HepG2 (cell line): ENCODE data around the gene SNRPB2. TPM values are rescaled to one million over a fixed set of nuclear protein-coding genes. Genes with fewer than 3 reads are reported as not detected.

Experiments used
- ATF2 ChIP-seq: sonication (generic); formaldehyde crosslinking; IDR thresholded peaks from 2 replicates; pipeline ENCODE4 v1.4.0; 2020; ENCODE audit warnings: missing genetic modification reagents
- KDM5A ChIP-seq: fragments of 200-600 bp; sonication (generic); IDR thresholded peaks from 2 replicates; pipeline ENCODE4 v1.7.0; 2018; ENCODE audit warnings: antibody characterized with exemption, mild to moderate bottlenecking, low read length, borderline replicate concordance
- KLF6 ChIP-seq: IDR thresholded peaks from 2 replicates; pipeline ENCODE4 v1.8.0; 2016; ENCODE audit warnings: missing biosample characterization, missing genetic modification reagents
- LRRFIP1 ChIP-seq: sonication (generic); formaldehyde crosslinking; conservative IDR thresholded peaks from 2 replicates; pipeline ENCODE4 v1.4.0; 2020; ENCODE audit warnings: missing genetic modification reagents
- MED8 ChIP-seq: sonication (generic); formaldehyde crosslinking; IDR thresholded peaks from 2 replicates; pipeline ENCODE4 v1.8.1; 2023; ENCODE audit warnings: mild to moderate bottlenecking, missing genetic modification reagents; ENCODE audit not compliant: insufficient replicate concordance
- ONECUT2 ChIP-seq: sonication (generic); formaldehyde crosslinking; IDR thresholded peaks from 2 replicates; pipeline ENCODE4 v1.4.0; 2020; ENCODE audit warnings: missing genetic modification reagents
- RAD21 ChIP-seq: fragments of 450-650 bp; formaldehyde crosslinking; IDR thresholded peaks from 2 replicates; pipeline ENCODE4 v1.5.0; 2020; ENCODE audit warnings: mild to moderate bottlenecking
- RCOR2 ChIP-seq: IDR thresholded peaks from 2 replicates; pipeline ENCODE4 v1.6.1; 2016; ENCODE audit warnings: missing biosample characterization, missing genetic modification reagents
- RXRB ChIP-seq: IDR thresholded peaks from 2 replicates; pipeline ENCODE4 v1.6.1; 2016; ENCODE audit warnings: borderline replicate concordance, missing genetic modification reagents, missing compliant biosample characterization
- SMC3 ChIP-seq: IDR thresholded peaks from 2 replicates; pipeline ENCODE4 v1.6.1; 2011; ENCODE audit warnings: low read length, improper control_type of control experiment
- TIGD3 ChIP-seq: sonication (generic); formaldehyde crosslinking; IDR thresholded peaks from 2 replicates; pipeline ENCODE4 v1.5.1; 2020; ENCODE audit warnings: mild to moderate bottlenecking, missing genetic modification reagents, borderline replicate concordance
- ZNF646 ChIP-seq: sonication (generic); formaldehyde crosslinking; IDR thresholded peaks from 2 replicates; pipeline ENCODE4 v1.9.0; 2021; ENCODE audit warnings: mild to moderate bottlenecking, missing genetic modification reagents
- ZNF660 ChIP-seq: sonication (generic); formaldehyde crosslinking; IDR thresholded peaks from 2 replicates; pipeline ENCODE4 v1.5.1; 2020; ENCODE audit warnings: mild to moderate bottlenecking, low read depth, missing genetic modification reagents, borderline replicate concordance
- ZNF737 ChIP-seq: sonication (generic); formaldehyde crosslinking; IDR thresholded peaks from 2 replicates; pipeline ENCODE4 v1.5.0; 2020; ENCODE audit warnings: missing genetic modification reagents, mild to moderate bottlenecking, borderline replicate concordance
- ZNF879 ChIP-seq: sonication (generic); formaldehyde crosslinking; IDR thresholded peaks from 2 replicates; pipeline ENCODE4 v1.8.1; 2023; ENCODE audit warnings: missing genetic modification reagents
- polyA plus RNA-seq, 8 experiments: library from polyadenylated mRNA; depleted of rRNA in 3 of 8; stranded (reverse) in 7 of 8; unstranded in 1 of 8; fragments of >200 nt; fragmentation: Illumina TruSeq in 4 of 8; extraction: Trizol in 4 of 8; gene quantifications; 2 replicates each; pipeline versions ENCODE4 v1.2.1 to v1.2.3, GENCODE V29; 2011 to 2016; ENCODE audit warnings: low read depth in 4 of 8, missing spikeins in 1 of 8, mixed read lengths in 1 of 8; ENCODE audit not compliant: insufficient read depth in 1 of 8
- total RNA-seq, 5 experiments: library from RNA; depleted of rRNA; stranded (reverse); fragments of >200 nt; fragmentation: Illumina TruSeq; extraction: Trizol; gene quantifications; 2 replicates each; pipeline ENCODE4 v1.2.3, GENCODE V29; 2016; ENCODE audit warnings: low read depth in 1 of 5

The SNRPB2 gene
- total and polyA plus RNA-seq, 2 of the 13 experiments (the other 11 are each of a cell fraction or from before 2014, with no cell fraction given), result 107 to 204 TPM

GRCh38 chr20:16729565-16730460 is at the start of gene SNRPB2 (continued):
- TF ChIP-seq ZNF646 (CRISPR knock-in tag) (no peak), RXRB (peak; percentile 94), ZNF737 (CRISPR knock-in tag) (peak; percentile 93; the same call in 1 of the 2 replicates), RAD21 (CRISPR knock-in tag) (peak; percentile 74), RCOR2 (peak; percentile 58; the same call in 1 of the 2 replicates), LRRFIP1 (CRISPR knock-in tag) (peak; percentile 84; the same call in 1 of the 2 replicates), TIGD3 (peak; percentile 44; the same call in 1 of the 2 replicates), ONECUT2 (peak; percentile 84), MED8 (peak; percentile 68), ZNF879 (CRISPR knock-in tag) (peak; percentile 77; the same call in 1 of the 2 replicates), ATF2 (CRISPR knock-in tag) (peak; percentile 96), SMC3 (peak; percentile 16; the same call in 1 of the 2 replicates), ZNF660 (CRISPR knock-in tag) (peak; percentile 39; the same call in 1 of the 2 replicates), KDM5A (peak; percentile 97), KLF6 (peak; percentile 98)
